HG03442 (cell line): ENCODE results near the gene SKIC8.

Experiments
- ATAC-seq: cut with Tn5 transposase; IDR thresholded peaks from one replicate; pipeline ENCODE4 v1.9.1; 2021; ENCODE audit warnings: mild to moderate bottlenecking, moderate library complexity; ENCODE audit not compliant: unreplicated experiment

SKIC8 gene

DNA sequence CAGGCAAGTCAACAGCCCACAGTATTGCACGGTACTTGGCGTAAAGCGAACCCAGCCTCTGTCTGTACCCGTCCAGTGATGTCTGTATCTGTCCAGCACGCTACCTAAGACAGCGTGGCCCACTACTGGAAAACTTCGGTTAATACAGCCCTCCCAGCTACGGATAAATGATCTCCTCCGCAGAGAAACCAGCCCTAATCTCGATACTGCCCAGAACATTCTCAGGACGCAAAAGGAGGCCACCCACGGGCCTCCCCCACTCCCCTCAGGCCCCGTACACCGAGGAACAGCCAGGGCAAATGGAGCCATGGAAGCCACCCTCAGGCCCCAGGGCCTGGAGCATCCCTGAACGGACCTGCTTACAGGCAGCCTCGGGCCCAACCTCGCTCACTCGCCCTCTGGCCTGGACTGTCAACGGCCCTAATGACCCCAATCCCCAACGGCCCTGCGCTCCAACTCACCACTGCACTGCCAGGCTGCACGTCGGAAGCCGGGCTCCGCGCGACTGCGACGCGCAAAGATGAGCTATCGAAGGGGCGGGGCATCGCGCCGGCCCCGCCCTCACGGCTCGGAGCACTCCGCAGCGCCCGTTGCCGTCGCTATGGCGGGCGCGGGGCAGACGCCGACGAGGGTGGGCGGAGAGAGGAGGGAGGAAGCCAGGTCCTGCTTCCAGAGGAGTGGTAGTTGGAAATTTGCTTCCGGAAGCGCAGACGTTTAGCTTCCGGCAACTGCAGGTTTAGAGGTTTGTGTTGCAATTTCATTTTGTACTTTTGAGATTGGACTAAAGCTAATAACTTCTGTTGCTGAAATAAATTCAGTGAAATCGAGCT is at the start of gene SKIC8:
Gene SKIC8, minus strand, starts transcription at position 509 of the 830 bp plus-strand sequence. CDS start 3,923 bp downstream, outside the sequence.
- peak; percentile 78 for ATAC-seq

DNA sequence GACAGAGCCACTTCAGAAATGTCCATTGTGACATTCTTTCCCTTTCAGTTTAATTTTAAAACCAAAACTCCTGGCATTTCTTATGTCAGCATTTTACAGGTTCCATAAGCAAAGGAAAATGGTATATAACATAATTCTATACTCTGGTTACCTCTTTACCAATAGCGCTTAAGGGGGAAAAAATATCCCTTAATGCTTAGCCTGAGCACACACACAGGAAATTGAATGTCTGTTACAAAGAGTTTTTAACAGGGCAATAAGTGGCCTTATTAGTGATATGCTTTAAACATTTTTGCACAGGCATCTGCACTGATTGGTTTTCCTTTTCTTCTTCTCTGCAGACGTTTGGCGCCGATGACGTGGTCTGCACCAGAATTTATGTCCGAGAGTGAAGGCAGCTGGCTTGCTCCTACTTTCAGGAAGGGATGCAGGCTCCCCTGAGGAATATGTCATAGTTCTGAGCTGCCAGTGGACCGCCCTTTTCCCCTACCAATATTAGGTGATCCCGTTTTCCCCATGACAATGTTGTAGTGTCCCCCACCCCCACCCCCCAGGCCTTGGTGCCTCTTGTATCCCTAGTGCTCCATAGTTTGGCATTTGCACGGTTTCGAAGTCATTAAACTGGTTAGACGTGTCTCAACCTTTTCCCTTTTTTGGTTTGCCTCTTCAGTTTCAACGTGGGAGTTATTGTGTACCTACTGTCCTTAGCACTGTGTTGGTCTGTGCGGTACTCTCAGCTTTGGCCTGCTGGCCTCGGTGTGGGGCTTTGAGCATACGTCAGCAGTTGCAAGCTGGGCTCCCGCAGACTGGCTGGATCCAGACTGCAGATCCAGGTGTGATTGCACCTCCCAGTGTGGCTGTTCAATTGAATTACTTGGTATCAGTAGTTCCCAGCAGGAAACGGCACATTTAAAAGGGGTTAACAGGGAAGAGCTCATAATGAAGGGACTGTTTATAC is 48.5 kb upstream of the SKIC8 start:
- no peak for ATAC-seq

DNA sequence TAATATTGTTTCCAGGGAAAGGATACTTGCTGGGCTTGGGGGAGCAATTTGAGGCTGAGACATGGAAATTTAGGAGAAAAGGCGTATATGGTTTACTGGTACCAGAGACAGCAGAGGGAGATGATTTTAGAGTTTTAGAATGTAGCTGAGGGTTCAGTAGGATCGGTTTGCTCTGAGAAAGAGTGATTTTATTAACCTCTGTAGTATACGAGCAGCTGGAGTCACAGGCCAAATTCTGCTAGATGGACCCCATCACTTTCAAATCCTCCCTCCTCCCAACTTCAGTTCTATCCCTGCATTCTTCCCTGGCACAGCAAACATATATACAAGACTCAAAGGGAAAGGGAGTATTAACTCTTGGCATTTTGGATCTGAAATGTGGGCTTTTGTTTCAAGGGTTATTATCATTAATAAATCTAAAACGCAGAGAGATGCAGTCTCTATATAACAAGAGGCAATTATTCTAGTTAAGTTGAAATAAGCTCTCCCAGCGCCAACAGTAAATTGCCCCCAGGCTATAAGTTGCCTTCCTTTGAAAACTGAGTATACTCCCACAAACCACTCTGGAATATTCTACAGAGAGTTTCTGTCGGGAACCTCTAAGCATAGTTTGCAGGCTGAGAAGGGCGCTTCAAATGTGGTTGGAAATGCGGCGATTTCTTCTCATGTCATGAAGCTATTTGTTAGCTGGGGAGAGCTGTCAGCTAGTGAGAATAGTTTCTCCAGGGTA is 46.2 kb upstream of the SKIC8 start:
- ATAC-seq = no peak

DNA sequence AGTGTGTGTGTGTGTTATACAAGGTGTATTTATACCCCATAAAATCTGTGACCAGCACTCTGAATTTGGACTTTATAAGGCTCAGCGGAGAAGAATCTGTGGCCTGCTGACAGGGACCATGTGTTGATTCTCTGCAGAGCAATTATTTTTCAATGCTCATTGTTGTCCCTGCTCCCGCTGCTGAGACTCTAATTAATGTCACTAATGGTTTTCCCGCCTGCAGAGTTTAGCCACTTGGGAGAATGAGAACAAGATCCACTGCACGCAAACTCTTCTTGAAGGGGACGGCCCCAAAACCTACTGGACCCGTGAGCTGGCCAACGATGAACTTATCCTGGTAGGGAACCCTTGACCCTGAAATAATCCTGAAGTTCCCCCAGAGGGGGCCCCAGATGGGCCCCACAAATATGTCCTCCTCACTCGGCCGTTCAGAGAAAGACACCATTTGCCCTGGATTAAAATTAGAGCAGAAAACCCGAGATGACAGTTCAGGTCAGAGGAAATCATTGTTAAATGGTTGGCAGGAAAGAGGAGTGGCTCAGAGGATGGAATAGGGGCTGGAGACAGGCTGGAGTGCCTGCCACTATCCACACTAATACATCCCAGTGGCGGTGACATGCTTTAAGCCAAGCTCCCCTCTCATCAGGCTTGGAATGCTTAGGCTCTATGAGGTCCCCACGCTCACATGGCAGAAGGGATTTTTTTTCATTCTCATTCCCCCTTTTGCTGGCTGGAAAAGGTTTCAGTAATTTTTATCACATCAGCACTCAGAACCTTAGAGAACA is 44.1 kb upstream of the SKIC8 start:
- no peak for ATAC-seq

DNA sequence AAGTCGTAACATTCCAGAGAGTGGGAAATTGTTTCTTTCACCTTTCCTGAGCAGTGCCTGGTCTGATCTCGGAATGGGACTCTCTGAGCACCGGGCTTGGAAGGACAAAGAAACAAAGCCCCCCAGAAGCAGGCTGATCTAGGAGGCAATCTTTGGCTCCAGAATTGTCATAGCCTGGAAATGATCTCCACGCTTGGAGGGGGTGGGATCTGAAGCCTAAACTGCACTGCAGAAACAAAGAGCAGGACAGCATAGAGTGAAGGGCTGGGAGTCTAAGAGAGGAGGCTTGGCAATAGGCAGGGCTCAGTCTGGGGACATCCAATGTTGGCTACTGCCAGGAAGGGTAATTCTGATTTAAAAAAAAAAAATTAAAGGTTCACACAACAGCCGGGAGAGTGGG is 42.6 kb upstream of the SKIC8 start:
- ATAC-seq = no peak

DNA sequence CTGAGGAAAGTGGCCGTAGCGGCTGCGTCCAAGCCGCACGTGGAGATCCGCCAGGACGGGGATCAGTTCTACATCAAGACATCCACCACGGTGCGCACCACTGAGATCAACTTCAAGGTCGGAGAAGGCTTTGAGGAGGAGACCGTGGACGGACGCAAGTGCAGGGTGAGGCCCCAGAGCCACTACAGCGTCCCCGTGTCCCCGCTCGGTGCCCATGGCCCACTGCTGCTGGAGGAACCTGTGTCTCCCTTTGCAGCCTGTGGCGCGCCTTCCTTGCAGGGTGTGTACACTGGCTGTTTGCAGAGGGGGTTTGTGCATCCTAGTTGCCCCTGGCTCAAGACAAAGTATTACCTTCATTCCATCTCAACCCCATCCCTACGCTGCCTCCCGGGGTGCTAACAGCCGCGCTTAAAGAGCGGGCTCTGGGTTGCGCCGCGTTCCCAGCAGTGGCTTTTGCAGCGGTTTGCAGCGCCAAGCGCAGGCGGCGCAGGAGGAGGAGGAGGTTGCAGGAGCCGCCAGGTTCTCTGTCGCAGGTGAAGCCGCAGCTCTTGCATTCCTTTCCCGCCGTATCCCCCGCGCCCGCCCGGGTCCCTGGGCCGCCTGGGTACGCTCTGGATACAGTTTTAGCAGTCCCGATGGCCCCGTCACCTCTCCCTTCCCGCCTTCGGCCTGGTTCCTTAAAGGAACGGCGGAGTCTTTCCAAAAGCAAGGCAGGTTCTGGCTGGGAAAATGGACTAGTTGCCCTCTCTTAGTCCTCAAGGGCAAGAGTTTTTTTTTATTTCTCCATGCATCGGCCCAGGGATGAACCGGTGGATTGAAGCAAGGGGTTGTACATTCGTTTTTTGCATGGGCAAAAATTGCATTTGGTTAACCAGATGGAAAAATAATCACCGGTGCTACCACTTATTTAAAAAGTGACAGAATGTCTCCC is 41.9 kb upstream of the SKIC8 start:
- no peak for ATAC-seq

DNA sequence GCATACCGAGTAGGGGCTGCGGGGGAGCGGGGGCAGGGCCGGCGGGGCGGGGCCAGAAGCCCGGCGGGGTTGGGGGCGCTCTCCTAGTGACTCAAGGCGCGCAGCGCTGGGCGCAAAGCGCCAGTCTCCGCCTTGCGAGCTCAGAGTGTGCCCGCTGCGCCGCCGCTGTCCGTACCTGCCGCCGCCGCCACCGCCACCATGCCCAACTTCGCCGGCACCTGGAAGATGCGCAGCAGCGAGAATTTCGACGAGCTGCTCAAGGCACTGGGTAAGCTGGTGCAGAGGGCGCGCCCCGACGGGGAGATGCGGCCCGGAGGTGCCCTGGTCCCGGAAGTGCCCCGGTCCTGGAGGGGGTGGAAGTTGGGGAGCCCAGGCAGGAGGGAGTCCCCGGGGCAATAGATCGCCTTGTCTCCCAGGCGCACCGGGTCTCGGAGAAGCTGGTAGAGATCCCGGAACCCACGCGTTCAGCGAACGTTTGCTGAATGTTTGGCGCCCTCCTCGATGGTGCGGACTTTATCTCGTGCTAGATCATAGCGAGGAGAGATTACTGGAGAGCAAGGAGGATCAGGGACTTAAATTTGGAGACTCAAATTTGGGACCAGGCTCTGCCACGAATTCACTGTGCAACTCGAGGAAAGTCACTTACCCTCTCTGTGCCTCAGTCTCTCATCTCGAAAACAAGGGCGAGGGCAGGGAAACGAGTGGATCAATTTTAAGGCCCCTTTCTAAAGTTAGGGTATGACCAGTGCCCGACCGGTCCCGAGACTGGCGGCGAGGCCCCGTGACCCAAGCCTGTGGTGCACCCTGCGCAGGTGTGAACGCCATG is 41.0 kb upstream of the SKIC8 start, which contains the start of gene CRABP1:
Gene CRABP1, plus strand, starts transcription at position 123 of the 826 bp plus-strand sequence. Its CDS starts 76 bp downstream, at position 199.
- ATAC-seq = no peak

DNA sequence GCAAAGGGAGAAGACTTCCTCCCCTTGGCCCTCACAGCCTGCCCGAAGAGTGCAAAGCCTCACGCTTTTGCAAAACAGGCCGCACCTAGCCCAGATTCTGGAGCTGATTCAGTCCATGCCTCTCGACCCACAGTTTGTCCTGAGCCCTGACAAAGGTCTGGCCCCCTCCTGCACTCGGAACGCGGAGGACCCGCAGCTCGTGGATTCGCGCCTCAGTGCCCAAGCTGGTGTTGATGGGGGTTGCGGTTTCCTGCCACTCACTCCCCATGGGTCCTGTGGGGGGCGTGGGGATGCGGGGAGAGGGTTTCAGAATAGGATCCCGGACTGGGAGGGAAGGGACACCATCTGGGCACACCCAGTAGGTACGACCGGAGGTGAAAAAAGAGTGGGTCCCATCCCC is 40.1 kb upstream of the SKIC8 start:
- no peak for ATAC-seq

DNA sequence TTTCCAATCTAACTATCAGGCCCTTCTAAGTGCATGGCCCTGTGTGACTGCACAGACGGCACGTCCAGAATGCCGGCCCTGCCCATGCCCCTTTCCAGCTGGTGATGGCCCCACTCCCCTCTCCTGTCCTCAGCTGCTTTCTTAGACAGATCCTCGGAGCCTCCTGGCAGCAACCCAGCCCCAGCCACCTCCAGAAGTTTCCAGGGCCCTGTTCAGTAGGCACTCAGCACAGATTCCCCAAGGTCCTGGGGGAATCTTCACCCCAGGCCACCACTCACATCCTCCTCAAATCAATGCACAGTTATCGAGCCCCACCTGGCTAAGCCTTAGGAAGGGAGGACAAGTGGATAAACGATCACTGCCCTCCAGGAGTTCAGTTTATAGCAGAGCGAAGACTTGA is 39.4 kb upstream of the SKIC8 start:
- ATAC-seq = no peak

DNA sequence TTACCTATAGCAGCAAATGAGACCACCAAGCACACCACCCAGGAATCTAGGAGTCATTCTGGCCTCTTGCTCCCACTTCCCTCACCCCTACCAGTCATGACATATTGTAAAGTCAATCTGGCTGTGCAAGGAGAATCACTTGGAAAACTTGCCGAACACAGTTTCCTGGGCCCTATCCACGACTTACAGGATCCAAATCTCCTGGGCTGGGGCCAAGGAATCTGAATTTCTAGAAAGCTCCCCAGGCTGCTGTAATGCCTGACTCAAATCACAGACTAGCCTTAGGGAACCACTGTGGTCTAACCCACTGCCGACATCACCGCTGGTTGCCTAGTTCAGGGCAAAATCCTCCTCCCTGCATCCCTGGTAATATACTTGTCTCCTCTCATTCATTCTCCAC is 36.6 kb upstream of the SKIC8 start:
- ATAC-seq = no peak

DNA sequence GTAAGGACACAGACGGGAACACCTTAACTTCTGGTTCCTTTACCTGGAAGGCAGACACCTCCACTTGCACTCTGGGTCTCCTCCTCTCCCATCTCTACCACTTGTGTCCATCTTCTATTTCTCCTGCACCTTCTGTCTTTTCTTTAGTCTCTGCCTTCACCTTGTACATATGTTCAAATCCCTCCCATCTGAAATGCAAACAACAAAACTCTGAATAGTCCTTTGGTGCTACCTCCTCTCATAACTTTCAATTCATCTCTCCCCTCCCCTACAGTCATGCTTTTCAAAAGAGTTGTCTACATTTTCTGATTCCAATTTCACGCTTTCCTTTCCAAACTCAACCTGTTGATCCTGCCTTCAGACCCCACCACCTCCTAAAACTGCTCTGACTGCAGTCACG is 35.4 kb upstream of the SKIC8 start:
- no peak for ATAC-seq

DNA sequence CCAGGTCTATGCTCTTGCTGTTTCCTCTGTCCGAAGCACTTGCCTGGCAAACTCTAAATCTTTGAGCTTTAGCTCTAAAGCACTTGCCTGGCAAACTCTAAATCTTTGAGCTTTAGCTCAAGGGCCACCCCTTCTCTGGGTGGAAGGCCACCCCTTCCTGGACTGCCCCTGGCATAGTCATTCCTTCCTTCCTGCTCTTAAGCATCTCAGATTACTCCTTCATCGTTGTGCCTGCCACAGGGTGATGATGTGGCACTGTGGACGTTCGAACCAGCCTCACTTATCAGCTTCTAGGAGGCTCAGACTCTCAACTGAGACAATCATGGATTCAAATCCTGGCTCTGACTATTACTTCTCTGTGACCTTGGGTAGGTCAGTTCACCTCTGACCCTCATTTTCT is 30.2 kb upstream of the SKIC8 start:
- no peak for ATAC-seq

DNA sequence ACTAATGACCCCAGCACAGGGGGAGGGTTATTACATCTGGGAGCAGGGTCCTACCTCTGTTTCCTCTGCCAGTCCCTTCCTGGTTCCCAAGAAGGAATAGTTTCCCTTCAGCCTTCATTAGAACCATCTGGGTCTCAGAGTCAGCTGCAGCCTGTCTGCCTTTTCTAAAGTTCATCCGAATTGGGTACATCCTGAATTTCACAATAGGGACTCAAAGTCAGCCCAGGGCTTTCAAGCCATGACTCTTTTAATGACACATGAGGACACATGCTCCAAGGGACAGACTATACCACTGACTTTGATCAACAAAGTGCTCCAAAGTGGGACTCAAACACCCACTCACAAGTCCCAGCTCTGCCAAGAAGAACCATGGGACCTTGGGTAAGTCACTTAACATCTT is 28.1 kb upstream of the SKIC8 start:
- no peak for ATAC-seq

DNA sequence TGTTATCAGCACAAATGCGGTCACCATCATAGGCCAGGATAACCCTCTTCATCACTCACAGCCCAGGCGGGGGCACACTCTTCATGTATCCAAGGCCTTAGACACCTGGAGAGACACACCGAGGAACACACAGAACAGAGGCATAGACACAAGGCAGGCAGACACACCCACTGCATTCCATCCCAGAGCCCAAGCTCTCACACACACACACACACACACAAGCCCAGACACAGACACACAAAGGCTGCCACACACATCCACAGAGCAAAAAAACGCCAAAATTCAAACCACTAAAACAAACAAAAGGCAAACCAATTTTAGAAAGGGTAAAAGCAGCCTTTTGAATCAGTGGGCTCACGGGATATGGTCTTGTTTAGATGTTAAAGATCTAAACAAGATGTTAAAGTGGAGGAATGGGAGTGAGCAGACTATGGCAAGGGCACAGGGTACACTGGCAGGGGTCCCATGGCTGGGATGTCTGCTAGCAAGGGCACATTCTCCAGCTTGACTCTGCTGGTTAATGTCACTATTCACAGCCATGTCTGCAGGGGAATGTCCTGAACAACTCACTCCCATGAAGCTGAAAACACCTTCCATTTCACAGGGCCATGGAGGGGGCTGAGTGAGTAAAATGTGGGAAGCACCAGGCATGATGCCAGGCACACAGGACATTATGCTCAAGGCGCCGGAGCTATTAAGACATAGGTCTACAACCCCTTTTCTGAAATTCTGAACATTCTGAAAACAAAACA is 25.9 kb upstream of the SKIC8 start:
- ATAC-seq = no peak

DNA sequence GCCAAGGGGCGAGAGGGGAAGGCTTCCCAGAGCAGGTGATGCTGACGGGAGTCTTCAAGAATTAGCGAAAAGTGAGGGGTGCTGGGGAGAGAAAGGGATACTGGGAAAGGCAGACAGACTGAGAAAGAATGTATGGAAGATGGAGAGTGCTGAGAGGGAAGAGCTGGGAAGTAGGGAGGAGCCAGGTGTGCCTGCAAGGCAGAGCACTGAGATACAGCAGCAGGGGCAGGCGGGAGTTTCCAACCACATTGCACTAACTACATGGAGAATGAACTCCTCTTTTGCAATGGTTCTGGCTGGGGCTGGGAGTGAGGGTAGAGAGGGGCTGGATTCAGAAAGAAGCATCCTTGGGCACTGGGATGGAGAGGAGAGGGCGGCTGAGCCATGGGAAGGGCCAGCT is 24.7 kb upstream of the SKIC8 start:
- no peak for ATAC-seq

DNA sequence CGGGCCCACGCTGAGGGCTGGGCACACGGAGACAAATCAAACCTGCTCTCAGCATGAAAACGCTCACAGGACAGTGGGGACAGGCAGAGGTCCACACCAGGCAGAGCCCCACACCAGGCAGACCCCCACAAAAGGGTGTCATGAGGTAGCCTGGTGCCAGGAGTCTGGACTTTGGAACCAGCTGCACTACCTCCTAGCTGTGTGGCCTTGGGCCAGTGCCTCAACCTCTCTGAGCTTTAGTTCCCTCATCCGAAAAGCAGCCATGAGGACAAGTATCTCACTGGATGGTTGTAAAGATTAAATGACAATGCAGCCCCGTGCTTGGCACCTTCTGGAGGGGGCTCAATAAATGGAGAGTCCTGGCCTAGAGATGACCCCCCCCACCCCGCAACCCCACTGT is 24.3 kb upstream of the SKIC8 start:
- no peak for ATAC-seq

DNA sequence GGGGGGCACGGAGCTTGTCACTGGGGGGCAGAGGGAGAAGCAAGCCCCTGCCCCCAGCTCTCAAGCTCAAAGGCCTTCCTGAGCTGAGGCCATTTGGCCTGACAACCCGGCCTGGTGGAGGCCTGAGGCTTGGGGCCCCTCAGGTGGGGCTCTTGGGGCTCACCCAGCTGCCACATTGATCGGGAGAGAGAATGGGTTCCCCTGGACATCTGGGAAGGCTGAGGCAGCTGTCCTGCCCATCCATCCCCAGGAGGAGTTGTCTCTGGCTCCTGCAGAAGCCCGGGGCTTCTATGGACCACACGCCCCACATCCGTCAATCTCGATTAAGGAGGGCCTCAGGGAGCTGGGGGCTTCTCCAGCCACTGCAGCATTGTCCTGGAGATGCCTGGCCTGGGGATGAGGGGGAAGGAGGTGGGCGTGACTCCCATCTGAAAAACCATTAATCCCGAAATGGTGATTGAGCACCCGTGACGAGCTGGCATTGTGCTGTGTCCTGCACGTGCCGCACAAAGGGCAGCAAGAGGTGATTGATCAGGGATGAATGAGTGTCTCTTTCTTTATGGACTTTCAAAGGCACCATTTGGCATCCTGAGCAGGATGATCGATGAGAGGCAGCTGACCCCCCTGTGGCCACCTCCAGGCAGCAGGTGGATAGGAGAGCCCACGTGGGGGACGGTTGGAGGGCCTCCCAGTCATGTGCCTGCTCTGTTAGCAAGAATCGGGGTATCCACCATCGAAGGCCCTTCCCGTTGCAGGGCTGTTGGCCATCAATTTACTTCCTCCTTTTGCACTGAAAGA is 23.5 kb upstream of the SKIC8 start:
- no peak for ATAC-seq
